K562 (cell line): Measurements from ENCODE around the gene UROD. TPM values are rescaled to one million over a fixed set of nuclear protein-coding genes. Genes with fewer than 3 reads are reported as not detected.
A peak's percentile ranks its signal among the peaks of the same experiment; 100 is the strongest.

Experiments
- BMI1 ChIP-seq: fragments of 150-350 bp; IDR thresholded peaks from 2 replicates; pipeline ENCODE4 v1.6.1; 2014; ENCODE audit warnings: low read length
- COPS2 ChIP-seq: fragments of 450-650 bp; conservative IDR thresholded peaks from 2 replicates; pipeline ENCODE4 v1.6.1; 2016; ENCODE audit warnings: mild to moderate bottlenecking, moderate library complexity
- DMBX1 ChIP-seq: fragments of 250-450 bp; sonication (Bioruptor Pico); IDR thresholded peaks from 2 replicates; pipeline ENCODE4 v1.8.0; 2022; ENCODE audit warnings: inconsistent platforms, mild to moderate bottlenecking, moderate library complexity, borderline replicate concordance
- ETV1 ChIP-seq: fragments of 450-650 bp; conservative IDR thresholded peaks from 2 replicates; pipeline ENCODE4 v1.6.1; 2016; ENCODE audit warnings: missing genetic modification characterization, control low read depth, low read depth, missing compliant biosample characterization
- HDAC8 ChIP-seq: fragments of 450-650 bp; IDR thresholded peaks from 2 replicates; pipeline ENCODE4 v1.6.1; 2016; ENCODE audit warnings: mild to moderate bottlenecking, missing genetic modification characterization, moderate library complexity, missing compliant biosample characterization
- MCM3 ChIP-seq: fragments of 450-650 bp; IDR thresholded peaks from 2 replicates; pipeline ENCODE4 v1.6.1; 2016
- NR3C1 ChIP-seq: sonication (generic); formaldehyde crosslinking; IDR thresholded peaks from 2 replicates; pipeline ENCODE4 v1.8.1; 2022; ENCODE audit warnings: missing genetic modification reagents
- NR4A1 ChIP-seq, 2 experiments: fragments of 250-450 bp in 1 of 2; fragments of 450-650 bp in 1 of 2; sonication (Bioruptor Pico) in 1 of 2; IDR thresholded peaks; 2 replicates each; pipeline versions ENCODE4 v1.4.0 to v1.6.1; 2016 to 2020; ENCODE audit warnings: mild to moderate bottlenecking in 2 of 2, missing compliant biosample characterization in 1 of 2, missing genetic modification characterization in 1 of 2, moderate library complexity in 1 of 2
- WHSC1 ChIP-seq: IDR thresholded peaks from one replicate; pipeline ENCODE4 v1.6.1; 2012; ENCODE audit warnings: low read length, control low read depth, inconsistent platforms
- YY1 ChIP-seq, 3 experiments: IDR thresholded peaks; 2 replicates each; pipeline ENCODE4 v1.6.1; 2011; ENCODE audit warnings: low read length in 2 of 3, mild to moderate bottlenecking in 2 of 3, moderate library complexity in 2 of 3, borderline replicate concordance in 1 of 3, control low read depth in 1 of 3, low read depth in 1 of 3; ENCODE audit not compliant: insufficient read depth in 3 of 3, insufficient replicate concordance in 2 of 3, control insufficient read depth in 1 of 3, insufficient read length in 1 of 3; ENCODE audit errors: extremely low read depth in 1 of 3
- polyA plus RNA-seq, 8 experiments: library from polyadenylated mRNA; depleted of rRNA in 4 of 8; stranded (reverse) in 5 of 8; unstranded in 3 of 8; fragments of >200 nt; fragmentation: Nextera tagmentation in 2 of 8; fragmentation: Illumina TruSeq in 1 of 8; extraction: Ambion mirVana in 2 of 8; extraction: Trizol in 1 of 8; gene quantifications; 2 replicates each; pipeline versions ENCODE4 v1.2.1 to v1.2.3, GENCODE V29; 2011 to 2014; ENCODE audit warnings: inconsistent platforms in 1 of 8, missing spikeins in 1 of 8
- total RNA-seq, 7 experiments: library from RNA; depleted of rRNA in 6 of 7; stranded (reverse); fragments of >200 nt in 6 of 7; fragmentation: Illumina TruSeq in 2 of 7; extraction: Trizol in 2 of 7; gene quantifications; 2 replicates each; pipeline versions ENCODE4 v1.2.1 to v1.2.3, GENCODE V29; 2011 to 2021; ENCODE audit warnings: low replicate concordance in 1 of 7
- TF ChIP-seq, protein P1 (sequence below): fragments of 250-450 bp; sonication (Bioruptor Pico); IDR thresholded peaks from 2 replicates; pipeline ENCODE4 v1.5.0; 2021
- TF ChIP-seq, protein P2 (sequence below): IDR thresholded peaks from 2 replicates; pipeline ENCODE4 v1.6.1; 2014; ENCODE audit warnings: antibody characterized with exemption

UROD gene
- total and polyA plus RNA-seq, 9 of the 15 experiments (the other 6 are each of a cell fraction or from before 2014, with no cell fraction given), result 533 to 2,933 (median 1,100) TPM

GRCh38 chr1:45013551-45014209 lies 1.6 kb downstream of the UROD start (continued):
- TF ChIP-seq HDAC8 (tag), result no peak
- TF ChIP-seq BMI1, result no peak
- TF ChIP-seq, protein P1, sequence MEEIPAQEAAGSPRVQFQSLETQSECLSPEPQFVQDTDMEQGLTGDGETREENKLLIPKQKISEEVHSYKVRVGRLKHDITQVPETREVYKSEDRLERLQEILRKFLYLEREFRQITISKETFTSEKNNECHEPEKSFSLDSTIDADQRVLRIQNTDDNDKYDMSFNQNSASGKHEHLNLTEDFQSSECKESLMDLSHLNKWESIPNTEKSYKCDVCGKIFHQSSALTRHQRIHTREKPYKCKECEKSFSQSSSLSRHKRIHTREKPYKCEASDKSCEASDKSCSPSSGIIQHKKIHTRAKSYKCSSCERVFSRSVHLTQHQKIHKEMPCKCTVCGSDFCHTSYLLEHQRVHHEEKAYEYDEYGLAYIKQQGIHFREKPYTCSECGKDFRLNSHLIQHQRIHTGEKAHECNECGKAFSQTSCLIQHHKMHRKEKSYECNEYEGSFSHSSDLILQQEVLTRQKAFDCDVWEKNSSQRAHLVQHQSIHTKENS (CRISPR knock-in tag), result no peak
- TF ChIP-seq NR4A1 (CRISPR knock-in tag; IDR thresholded peaks at IDR 0.05), result no peak
- no peak for TF ChIP-seq NR4A1 (tag; IDR thresholded peaks at IDR 0.05)
- no peak for TF ChIP-seq NR3C1 (CRISPR knock-in tag)
- TF ChIP-seq COPS2, result no peak
- no peak for TF ChIP-seq YY1 (IDR thresholded peaks at IDR 0.05; ENCODE audit: borderline replicate concordance in 1 of 3, control insufficient read depth in 1 of 3, extremely low read depth in 1 of 3, insufficient read depth in 3 of 3, insufficient read length in 1 of 3, insufficient replicate concordance in 2 of 3, low read depth in 1 of 3, low read length in 2 of 3)
- TF ChIP-seq DMBX1 (CRISPR knock-in tag), result peak; percentile 57; the same call in 1 of the 2 replicates
- 0 out of 2 replicates have a peak, but pooled peaks have one; percentile 7 for TF ChIP-seq ETV1 (tag)
- TF ChIP-seq WHSC1, result no peak
- TF ChIP-seq MCM3, result no peak
- TF ChIP-seq, protein P2, sequence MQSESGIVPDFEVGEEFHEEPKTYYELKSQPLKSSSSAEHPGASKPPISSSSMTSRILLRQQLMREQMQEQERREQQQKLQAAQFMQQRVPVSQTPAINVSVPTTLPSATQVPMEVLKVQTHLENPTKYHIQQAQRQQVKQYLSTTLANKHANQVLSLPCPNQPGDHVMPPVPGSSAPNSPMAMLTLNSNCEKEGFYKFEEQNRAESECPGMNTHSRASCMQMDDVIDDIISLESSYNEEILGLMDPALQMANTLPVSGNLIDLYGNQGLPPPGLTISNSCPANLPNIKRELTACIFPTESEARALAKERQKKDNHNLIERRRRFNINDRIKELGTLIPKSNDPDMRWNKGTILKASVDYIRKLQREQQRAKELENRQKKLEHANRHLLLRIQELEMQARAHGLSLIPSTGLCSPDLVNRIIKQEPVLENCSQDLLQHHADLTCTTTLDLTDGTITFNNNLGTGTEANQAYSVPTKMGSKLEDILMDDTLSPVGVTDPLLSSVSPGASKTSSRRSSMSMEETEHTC, result no peak
